Gastroesophageal sphincter (tissue), 3 donors: Measurements from ENCODE around the gene VSTM2B.

Experiments used
- POLR2A ChIP-seq, 2 donors: fragments of 450-650 bp; IDR thresholded peaks; one replicate each; pipeline ENCODE4 v1.6.1; 2017; ENCODE audit warnings: antibody characterized with exemption in 2 of 2, mild to moderate bottlenecking in 2 of 2, moderate library complexity in 1 of 2
- POLR2AphosphoS5 ChIP-seq: sonication (generic); formaldehyde crosslinking; IDR thresholded peaks from one replicate; pipeline ENCODE4 v1.6.1; 2017; ENCODE audit warnings: antibody characterized with exemption
- TF ChIP-seq, protein P1 (sequence below), 4 experiments: fragments of 200-600 bp in 2 of 4; fragments of 450-650 bp in 2 of 4; sonication (generic) in 1 of 4; IDR thresholded peaks; one replicate each; pipeline ENCODE4 v1.5.1; 2017 to 2019; ENCODE audit warnings: antibody characterized with exemption in 4 of 4, mild to moderate bottlenecking in 2 of 4, moderate library complexity in 2 of 4

DNA sequence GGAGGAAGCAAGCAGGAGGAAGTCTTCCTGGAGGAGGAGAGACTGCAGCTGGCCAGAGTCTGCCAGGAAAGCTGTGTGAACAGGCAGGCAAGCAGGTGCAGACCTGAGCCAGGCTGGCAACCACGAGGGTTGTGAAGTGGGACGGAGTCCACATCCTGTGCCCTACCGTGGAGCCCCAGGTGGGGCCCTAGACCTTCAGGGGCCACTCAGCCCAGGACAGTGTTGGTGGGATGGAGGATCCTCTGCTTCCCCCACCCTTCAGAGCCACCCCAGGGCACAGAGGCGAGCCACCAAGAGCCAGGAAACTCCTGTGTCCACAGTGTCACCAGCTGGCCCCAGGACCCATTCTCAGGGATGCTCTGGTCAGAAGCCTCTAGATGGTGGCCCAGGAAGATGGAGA, 8.4 kb upstream of the VSTM2B start:
- TF ChIP-seq, protein P1, sequence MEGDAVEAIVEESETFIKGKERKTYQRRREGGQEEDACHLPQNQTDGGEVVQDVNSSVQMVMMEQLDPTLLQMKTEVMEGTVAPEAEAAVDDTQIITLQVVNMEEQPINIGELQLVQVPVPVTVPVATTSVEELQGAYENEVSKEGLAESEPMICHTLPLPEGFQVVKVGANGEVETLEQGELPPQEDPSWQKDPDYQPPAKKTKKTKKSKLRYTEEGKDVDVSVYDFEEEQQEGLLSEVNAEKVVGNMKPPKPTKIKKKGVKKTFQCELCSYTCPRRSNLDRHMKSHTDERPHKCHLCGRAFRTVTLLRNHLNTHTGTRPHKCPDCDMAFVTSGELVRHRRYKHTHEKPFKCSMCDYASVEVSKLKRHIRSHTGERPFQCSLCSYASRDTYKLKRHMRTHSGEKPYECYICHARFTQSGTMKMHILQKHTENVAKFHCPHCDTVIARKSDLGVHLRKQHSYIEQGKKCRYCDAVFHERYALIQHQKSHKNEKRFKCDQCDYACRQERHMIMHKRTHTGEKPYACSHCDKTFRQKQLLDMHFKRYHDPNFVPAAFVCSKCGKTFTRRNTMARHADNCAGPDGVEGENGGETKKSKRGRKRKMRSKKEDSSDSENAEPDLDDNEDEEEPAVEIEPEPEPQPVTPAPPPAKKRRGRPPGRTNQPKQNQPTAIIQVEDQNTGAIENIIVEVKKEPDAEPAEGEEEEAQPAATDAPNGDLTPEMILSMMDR (IDR thresholded peaks at IDR 0.05) = no peak
- no peak for TF ChIP-seq POLR2A (IDR thresholded peaks at IDR 0.05)
- TF ChIP-seq POLR2AphosphoS5 = no peak
